ENCODE data around the gene FGFR2.

FGFR2 gene

GRCh38 chr10:121493521-121493920 is 104.7 kb downstream of the FGFR2 start:
- no peak for DNase-seq (ENCODE audit: low read depth)

DNA sequence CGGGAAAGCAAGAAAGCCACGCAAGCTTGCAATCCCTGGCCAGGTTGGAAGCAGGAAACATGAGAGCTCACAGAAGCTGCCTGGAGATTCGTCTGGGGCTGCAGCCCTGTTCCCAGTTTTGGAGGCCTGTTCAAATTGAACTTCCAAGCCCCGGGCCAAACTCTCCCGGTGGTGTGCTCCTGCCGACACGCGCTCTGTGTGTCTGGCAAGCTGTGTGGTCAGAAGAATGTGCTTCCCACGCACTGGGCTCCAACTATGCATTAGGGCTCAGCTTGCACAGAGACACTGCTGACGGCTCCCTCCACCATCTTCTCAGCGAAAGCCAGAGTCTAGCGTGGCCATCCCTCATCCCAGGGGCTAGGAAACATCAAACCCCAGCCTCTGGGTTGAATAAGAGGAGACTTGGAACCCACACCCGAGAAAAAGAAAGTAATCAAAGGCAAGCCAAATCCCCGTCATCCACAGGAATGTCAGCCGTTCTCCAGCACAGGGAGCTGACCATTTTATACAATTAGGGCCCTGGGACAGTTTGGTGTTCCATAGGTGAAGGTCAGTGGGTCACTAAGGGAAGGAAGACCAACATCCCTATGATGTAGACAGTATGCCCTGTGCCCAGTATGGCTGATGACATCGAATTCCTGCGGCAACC is 107.2 kb downstream of the FGFR2 start:
- no peak for DNase-seq (ENCODE audit: low read depth)

GRCh38 chr10:121485436-121486139 is 112.7 kb downstream of the FGFR2 start:
- no peak for DNase-seq (ENCODE audit: low read depth)

DNA sequence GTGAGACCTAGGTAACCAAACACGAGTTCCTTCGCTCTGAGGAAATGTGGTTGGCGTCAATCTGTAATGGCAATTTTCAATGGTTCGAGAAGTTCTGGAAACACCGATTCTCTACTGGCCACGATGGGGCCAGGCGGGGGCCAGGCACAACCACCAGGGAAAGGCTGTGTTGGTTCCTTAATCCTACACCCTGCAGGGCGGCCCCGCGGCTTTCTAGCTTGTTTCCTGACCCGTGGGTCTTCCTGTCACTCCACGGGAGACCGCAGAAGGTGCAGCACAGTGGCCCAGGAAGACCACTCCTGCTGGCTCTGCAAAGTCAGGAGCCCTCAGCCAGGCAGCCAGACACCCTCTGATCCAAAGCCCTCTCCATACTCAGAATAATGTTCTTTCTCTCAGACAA is 113.4 kb downstream of the FGFR2 start:
- no peak for DNase-seq (ENCODE audit: low read depth)

GRCh38 chr10:121484401-121484800 is 113.8 kb downstream of the FGFR2 start:
- DNase-seq (ENCODE audit: low read depth), result no peak

- DNase-seq (ENCODE audit: low read depth), result no peak
These were observed 117.1 kb downstream of the FGFR2 start for GRCh38 chr10:121481180-121481579.

DNA sequence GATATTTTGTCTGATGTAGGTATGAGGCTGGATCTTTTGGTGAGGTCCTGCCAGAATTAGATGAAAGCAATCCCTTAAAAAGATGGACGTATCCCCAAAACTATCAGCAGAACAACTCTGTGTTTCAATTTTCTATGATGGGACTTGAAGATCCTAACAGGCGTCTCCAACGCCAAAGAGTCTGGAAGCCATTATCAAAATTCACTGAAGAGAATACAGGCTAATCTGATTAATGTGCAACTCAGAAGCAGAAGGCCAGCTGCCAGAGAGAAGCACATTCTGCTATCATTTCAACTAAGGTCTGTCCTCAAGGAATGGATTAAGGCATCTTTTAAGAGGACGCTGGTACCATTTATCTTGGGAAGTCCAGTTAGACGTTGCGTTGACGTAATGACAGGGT is 119.7 kb downstream of the FGFR2 start:
- no peak for DNase-seq (ENCODE audit: low read depth)

- no peak for DNase-seq (ENCODE audit: low read depth)
These were observed 128.2 kb downstream of the FGFR2 start for GRCh38 chr10:121469797-121470606.

GRCh38 chr10:121468726-121469125 is 129.5 kb downstream of the FGFR2 start:
- no peak for DNase-seq (ENCODE audit: low read depth)

DNA sequence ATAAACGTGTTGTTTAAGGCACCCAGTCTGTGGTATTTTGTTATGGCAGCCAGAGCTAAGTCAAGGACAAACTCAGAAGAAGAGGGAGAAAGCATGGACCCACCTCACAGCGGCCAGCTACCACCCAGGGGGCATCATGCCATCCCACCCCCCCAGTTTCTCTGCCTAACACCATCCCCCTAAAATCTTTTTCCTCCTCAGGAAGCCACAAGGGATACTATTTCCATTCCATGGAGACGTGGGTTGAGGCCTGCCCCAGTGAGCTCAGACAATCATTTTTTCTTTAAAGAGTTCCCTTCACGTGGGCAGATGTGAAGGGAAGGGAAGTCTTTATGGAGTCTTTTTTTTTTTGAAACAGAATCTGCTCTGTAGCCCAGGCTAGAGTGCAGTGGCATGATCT is 131.8 kb downstream of the FGFR2 start:
- no peak for DNase-seq (ENCODE audit: low read depth)

DNA sequence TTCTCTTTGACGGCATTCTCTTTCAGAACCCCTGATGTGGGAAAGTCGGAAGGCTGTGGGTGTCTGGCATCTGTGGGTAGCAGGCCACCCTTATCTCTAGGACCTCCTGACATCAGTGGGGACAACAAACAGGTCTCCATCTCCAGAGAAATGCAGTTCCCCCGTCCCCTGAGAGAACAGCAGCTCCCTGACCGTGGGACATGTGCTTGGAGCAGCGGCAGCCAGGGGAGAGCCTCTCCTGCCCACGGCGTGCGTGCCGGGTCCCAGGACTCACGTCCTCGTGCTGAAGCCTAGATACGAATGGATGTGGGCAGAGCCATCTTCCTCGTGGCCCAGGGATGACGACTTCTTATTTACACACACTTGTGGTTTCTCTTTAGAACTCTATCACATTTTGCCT is 133.0 kb downstream of the FGFR2 start:
- DNase-seq (ENCODE audit: low read depth), result no peak

- DNase-seq (ENCODE audit: low read depth), result no peak
These were observed 133.7 kb downstream of the FGFR2 start for GRCh38 chr10:121464517-121464916.

DNA sequence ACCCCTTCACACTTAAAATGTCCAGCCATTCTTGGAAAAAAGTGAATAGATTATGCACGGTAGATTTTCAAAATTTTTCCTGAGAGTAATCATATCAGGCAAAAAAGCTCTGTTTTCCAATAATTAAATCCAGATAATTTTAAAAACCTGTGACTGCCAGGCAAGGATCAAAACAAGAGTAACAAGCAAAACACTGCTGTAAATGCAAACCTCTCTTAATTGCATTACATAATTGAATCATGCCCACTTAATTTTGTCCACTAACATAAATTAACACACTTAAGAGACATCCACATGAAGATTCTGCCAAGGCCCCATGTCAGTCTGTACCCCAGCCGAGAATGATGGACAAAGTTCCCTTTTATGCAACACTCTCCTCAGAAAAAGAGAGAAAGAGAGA is 135.3 kb downstream of the FGFR2 start:
- DNase-seq (ENCODE audit: low read depth), result no peak

DNA sequence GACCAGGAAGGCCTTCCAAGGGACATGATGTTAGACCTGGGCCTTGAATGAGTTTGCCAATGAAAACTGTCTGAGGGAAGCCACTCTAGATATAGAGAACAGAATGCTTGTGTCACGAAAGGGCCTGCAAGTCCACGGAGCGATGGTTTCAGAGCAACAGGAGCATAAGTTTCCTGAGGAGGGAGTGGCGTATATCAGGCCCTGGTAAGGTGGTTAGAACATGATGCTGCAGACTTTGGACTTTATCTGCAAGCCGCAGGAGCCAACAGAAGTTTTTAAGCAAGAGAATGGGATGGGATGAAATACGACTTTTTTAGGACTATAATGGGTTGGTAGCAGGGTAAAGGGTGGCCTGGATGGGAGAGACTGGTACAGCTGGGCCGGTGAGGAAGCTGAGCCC is 136.0 kb downstream of the FGFR2 start:
- DNase-seq (ENCODE audit: low read depth), result no peak

DNA sequence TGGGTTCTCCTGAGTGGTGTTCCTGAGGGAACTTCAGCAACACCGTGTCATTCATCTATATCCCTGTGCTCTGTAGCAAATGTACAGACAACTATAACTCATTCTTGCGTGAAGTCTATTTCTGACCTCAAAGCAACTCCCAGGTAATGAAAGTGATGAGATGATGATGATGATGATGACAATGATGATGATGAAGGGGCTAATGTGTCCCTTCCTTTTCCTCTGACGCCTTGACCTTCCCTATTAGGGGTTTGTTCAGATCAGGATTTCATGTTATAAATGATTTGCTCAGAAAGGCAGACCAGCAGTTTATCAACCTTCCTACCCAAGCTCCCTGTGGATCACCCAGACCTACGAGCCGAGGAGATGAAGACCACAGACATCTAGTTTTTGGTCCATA is 136.9 kb downstream of the FGFR2 start:
- no peak for DNase-seq (ENCODE audit: low read depth)

DNA sequence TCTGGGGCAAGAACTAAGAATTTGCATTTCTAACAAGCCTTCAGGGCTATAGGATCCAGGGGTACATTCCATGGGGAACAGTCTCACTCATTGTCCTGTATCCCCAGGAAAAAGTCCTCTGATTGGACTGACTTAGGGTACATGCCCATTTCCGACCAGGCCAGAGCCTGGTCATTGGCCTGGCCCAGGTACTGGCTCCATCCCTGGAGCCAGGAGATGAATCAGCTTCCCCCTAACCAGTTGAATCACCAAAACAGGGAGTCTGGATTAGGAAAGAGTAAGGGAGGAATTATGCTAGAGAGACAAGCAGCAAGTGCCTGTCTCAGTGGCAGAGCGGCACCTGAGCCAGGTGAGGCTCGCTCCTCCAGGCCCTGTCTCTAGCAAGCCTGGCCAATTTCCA is 137.5 kb downstream of the FGFR2 start:
- DNase-seq (ENCODE audit: low read depth), result no peak

GRCh38 chr10:121459622-121460453 is 138.4 kb downstream of the FGFR2 start:
- no peak for DNase-seq (ENCODE audit: low read depth)

GRCh38 chr10:121459279-121459621 is 139.0 kb downstream of the FGFR2 start:
- DNase-seq (ENCODE audit: low read depth), result no peak

DNA sequence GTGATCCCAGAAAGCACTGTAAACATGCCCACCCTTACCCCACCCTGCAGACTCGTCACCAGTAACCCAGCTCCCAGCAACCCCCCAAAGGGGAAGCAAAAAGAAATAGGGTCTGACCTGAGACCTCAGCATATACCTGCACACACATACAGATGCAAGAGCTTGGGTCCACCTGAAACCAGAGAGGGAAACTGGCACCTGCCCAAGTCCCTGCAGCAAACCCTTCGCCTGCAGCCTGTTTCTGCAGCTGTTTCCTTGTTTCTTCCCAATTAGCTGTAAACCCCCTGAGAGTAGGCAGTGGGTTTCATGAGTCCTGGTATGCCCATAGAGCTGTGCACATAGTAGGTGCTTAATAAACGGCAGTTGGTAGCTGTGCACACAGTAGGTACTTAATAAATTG is 140.5 kb downstream of the FGFR2 start:
- no peak for DNase-seq (ENCODE audit: low read depth)

- DNase-seq (ENCODE audit: low read depth), result no peak
These were observed 142.9 kb downstream of the FGFR2 start for GRCh38 chr10:121455377-121455776.

DNA sequence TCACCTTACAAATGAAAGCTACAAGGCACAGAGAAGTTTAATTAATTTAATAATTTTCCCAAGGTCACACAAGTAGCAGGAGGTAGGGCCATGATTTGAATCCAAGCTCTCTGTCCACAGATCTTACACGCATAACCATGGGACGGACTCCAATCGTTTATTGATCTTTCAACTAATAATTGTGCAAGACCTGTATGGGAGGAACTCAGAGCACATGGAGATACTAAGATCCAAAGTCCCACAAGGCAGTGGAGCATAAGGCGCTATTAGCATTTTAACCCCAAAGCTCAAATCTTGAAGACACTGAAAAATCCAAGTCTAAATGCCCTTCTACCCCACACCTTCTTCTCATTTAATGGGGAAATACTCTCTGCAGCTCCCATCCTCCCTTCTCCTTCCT is 143.5 kb downstream of the FGFR2 start:
- DNase-seq (ENCODE audit: low read depth), result no peak

DNA sequence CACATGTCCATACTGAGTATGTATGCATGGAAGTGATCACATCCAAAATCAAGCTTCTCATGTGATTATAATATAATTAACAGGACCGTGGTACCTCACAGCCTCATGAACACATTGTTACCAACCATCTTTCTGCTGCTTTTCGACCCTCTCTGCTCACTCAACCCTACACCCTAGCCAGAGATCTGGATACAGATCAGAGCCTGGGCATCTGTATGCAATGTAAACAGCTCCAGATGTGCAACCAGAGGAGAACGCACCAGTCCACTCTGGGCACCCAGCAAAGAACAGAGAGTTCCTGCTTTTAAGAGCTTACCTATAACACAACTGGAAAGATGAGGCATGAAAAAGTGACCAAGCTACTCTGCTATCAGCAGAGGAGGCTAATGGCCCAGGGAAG is 145.1 kb downstream of the FGFR2 start:
- no peak for DNase-seq (ENCODE audit: low read depth)
